GM18870 (cell line): ENCODE measurements around the gene UBE4A.

Experiments used
- ATAC-seq: cut with Tn5 transposase; IDR thresholded peaks from one replicate; pipeline ENCODE4 v1.9.1; 2021; ENCODE audit warnings: moderate library complexity; ENCODE audit not compliant: unreplicated experiment

Gene UBE4A

GRCh38 chr11:118341815-118342489 lies 17.4 kb upstream of the UBE4A start:
- ATAC-seq: no peak

GRCh38 chr11:118342503-118343161 lies 16.8 kb upstream of the UBE4A start, which contains the start of gene CD3D:
TSS of gene CD3D (minus strand) at chr11:118342705. CDS start at chr11:118342607, 98 bp downstream.
- no peak for ATAC-seq

- no peak for ATAC-seq
Measured at GRCh38 chr11:118343248-118343647, 16.2 kb upstream of the UBE4A start.

- ATAC-seq: no peak
Measured at GRCh38 chr11:118343981-118344515, 15.4 kb upstream of the UBE4A start, which contains the start of gene CD3G. TSS of gene CD3G (plus strand) at chr11:118344344. CDS start at chr11:118344424, 80 bp downstream.

GRCh38 chr11:118349475-118349874 lies 9.9 kb upstream of the UBE4A start:
- ATAC-seq: no peak

GRCh38 chr11:118353084-118353710 lies 6.2 kb upstream of the UBE4A start:
- no peak for ATAC-seq

GRCh38 chr11:118358071-118358470 lies 1.3 kb upstream of the UBE4A start:
- ATAC-seq: no peak

- no peak for ATAC-seq
Measured at GRCh38 chr11:118364956-118365615, 5.7 kb downstream of the UBE4A start.

GRCh38 chr11:118366287-118366686 lies 6.9 kb downstream of the UBE4A start:
- no peak for ATAC-seq

- ATAC-seq: no peak
Measured at GRCh38 chr11:118370774-118371173, 11.4 kb downstream of the UBE4A start.

GRCh38 chr11:118373263-118373662 lies 13.9 kb downstream of the UBE4A start:
- ATAC-seq: no peak

- ATAC-seq: no peak
Measured at GRCh38 chr11:118373871-118374270, 14.5 kb downstream of the UBE4A start.

GRCh38 chr11:118374729-118375128 lies 15.3 kb downstream of the UBE4A start:
- ATAC-seq: no peak

GRCh38 chr11:118375978-118376377 lies 16.6 kb downstream of the UBE4A start:
- no peak for ATAC-seq

GRCh38 chr11:118379497-118379896 lies 20.1 kb downstream of the UBE4A start:
- ATAC-seq: no peak

GRCh38 chr11:118380571-118380970 lies 21.2 kb downstream of the UBE4A start:
- no peak for ATAC-seq

- ATAC-seq: no peak
Measured at GRCh38 chr11:118382954-118383353, 23.6 kb downstream of the UBE4A start.

GRCh38 chr11:118383657-118384056 lies 24.3 kb downstream of the UBE4A start:
- no peak for ATAC-seq

- ATAC-seq: no peak
Measured at GRCh38 chr11:118396097-118396501, 36.7 kb downstream of the UBE4A start.

GRCh38 chr11:118397448-118397847 lies 38.0 kb downstream of the UBE4A start:
- ATAC-seq: no peak
